ENCODE measurements around the gene DLAT. TPM values are rescaled to one million over a fixed set of nuclear protein-coding genes. Genes with fewer than 3 reads are reported as not detected.

DLAT gene
- total and polyA plus RNA-seq, 2 experiments from 2014 or later = 31.8 to 66.5 TPM

DNA sequence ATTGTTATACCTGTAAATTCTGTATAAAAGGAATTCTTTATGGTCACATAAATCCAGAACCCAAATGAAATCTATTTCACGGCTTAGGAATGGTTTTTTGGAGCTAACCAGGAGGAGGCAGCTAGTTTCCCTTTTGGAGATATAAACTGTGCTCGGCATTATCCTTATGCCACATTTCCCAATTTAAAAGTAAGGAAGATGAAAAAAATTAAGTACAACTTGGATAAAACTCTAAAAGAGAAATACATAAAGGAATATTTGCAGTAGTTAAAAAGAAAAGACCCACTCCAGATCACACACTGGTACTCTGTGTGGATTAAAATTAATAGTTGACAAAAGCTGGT lies 17.7 kb downstream of the DLAT start:
- ATAC-seq = no peak

More for the DNA sequence above, 17.7 kb downstream of the DLAT start:
- DNase-seq (ENCODE audit: low spot score) = no peak
- no peaks in the 10 kb centered on the region for H3K27me3 Mint-ChIP-seq (ENCODE audit: insufficient read depth, low read depth, poor library complexity)
- peaks cover 75% of the 10 kb centered on the region for H3K36me3 Mint-ChIP-seq (ENCODE audit: low read depth)
- H3K27ac Mint-ChIP-seq = no peak overlapping the region
- Histone ChIP-seq H3K79me2 (replicated peaks; ENCODE audit: insufficient read depth) (peaks cover 27% of the 10 kb centered on the region), H3K9me2 (ENCODE audit: insufficient read depth) (no peaks in the 10 kb centered on the region), H3K27ac (ENCODE audit: low read depth) (no peak overlapping the region), H3K4me3 (no peak overlapping the region), H3K4me2 (no peak overlapping the region), H2AFZ (no peak overlapping the region), H4K20me1 (replicated peaks; ENCODE audit: insufficient read depth) (peaks cover 24% of the 10 kb centered on the region), H3K4me1 (ENCODE audit: insufficient read depth) (no peaks in the 10 kb centered on the region), H3K36me3 (ENCODE audit: insufficient read depth) (peaks cover 63% of the 10 kb centered on the region), H3K27me3 (ENCODE audit: insufficient read depth) (no peaks in the 10 kb centered on the region), H3F3A (replicated peaks; ENCODE audit: low read depth) (no peaks in the 10 kb centered on the region)
- H3K4me3 Mint-ChIP-seq = no peak overlapping the region
- H3K4me1 Mint-ChIP-seq = no peaks in the 10 kb centered on the region
- no peak for TF ChIP-seq CREB1 (CRISPR knock-in tag; IDR thresholded peaks at IDR 0.05; ENCODE audit: low read depth)
- no peak for TF ChIP-seq EZH2phosphoT487 (IDR thresholded peaks at IDR 0.05; ENCODE audit: unreplicated experiment)
- TF ChIP-seq ZNF114 (CRISPR knock-in tag; IDR thresholded peaks at IDR 0.05) = no peak
- TF ChIP-seq STAT1 (IDR thresholded peaks at IDR 0.05; ENCODE audit: unreplicated experiment) = no peak
- TF ChIP-seq, protein P1, sequence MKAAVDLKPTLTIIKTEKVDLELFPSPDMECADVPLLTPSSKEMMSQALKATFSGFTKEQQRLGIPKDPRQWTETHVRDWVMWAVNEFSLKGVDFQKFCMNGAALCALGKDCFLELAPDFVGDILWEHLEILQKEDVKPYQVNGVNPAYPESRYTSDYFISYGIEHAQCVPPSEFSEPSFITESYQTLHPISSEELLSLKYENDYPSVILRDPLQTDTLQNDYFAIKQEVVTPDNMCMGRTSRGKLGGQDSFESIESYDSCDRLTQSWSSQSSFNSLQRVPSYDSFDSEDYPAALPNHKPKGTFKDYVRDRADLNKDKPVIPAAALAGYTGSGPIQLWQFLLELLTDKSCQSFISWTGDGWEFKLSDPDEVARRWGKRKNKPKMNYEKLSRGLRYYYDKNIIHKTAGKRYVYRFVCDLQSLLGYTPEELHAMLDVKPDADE (IDR thresholded peaks at IDR 0.05) = no peak
- TF ChIP-seq EZH2 (IDR thresholded peaks at IDR 0.05; ENCODE audit: low read depth, unreplicated experiment) = no peak
- TF ChIP-seq ZNF331 (CRISPR knock-in tag; IDR thresholded peaks at IDR 0.05; ENCODE audit: low read depth) = no peak
- TF ChIP-seq, protein P2, sequence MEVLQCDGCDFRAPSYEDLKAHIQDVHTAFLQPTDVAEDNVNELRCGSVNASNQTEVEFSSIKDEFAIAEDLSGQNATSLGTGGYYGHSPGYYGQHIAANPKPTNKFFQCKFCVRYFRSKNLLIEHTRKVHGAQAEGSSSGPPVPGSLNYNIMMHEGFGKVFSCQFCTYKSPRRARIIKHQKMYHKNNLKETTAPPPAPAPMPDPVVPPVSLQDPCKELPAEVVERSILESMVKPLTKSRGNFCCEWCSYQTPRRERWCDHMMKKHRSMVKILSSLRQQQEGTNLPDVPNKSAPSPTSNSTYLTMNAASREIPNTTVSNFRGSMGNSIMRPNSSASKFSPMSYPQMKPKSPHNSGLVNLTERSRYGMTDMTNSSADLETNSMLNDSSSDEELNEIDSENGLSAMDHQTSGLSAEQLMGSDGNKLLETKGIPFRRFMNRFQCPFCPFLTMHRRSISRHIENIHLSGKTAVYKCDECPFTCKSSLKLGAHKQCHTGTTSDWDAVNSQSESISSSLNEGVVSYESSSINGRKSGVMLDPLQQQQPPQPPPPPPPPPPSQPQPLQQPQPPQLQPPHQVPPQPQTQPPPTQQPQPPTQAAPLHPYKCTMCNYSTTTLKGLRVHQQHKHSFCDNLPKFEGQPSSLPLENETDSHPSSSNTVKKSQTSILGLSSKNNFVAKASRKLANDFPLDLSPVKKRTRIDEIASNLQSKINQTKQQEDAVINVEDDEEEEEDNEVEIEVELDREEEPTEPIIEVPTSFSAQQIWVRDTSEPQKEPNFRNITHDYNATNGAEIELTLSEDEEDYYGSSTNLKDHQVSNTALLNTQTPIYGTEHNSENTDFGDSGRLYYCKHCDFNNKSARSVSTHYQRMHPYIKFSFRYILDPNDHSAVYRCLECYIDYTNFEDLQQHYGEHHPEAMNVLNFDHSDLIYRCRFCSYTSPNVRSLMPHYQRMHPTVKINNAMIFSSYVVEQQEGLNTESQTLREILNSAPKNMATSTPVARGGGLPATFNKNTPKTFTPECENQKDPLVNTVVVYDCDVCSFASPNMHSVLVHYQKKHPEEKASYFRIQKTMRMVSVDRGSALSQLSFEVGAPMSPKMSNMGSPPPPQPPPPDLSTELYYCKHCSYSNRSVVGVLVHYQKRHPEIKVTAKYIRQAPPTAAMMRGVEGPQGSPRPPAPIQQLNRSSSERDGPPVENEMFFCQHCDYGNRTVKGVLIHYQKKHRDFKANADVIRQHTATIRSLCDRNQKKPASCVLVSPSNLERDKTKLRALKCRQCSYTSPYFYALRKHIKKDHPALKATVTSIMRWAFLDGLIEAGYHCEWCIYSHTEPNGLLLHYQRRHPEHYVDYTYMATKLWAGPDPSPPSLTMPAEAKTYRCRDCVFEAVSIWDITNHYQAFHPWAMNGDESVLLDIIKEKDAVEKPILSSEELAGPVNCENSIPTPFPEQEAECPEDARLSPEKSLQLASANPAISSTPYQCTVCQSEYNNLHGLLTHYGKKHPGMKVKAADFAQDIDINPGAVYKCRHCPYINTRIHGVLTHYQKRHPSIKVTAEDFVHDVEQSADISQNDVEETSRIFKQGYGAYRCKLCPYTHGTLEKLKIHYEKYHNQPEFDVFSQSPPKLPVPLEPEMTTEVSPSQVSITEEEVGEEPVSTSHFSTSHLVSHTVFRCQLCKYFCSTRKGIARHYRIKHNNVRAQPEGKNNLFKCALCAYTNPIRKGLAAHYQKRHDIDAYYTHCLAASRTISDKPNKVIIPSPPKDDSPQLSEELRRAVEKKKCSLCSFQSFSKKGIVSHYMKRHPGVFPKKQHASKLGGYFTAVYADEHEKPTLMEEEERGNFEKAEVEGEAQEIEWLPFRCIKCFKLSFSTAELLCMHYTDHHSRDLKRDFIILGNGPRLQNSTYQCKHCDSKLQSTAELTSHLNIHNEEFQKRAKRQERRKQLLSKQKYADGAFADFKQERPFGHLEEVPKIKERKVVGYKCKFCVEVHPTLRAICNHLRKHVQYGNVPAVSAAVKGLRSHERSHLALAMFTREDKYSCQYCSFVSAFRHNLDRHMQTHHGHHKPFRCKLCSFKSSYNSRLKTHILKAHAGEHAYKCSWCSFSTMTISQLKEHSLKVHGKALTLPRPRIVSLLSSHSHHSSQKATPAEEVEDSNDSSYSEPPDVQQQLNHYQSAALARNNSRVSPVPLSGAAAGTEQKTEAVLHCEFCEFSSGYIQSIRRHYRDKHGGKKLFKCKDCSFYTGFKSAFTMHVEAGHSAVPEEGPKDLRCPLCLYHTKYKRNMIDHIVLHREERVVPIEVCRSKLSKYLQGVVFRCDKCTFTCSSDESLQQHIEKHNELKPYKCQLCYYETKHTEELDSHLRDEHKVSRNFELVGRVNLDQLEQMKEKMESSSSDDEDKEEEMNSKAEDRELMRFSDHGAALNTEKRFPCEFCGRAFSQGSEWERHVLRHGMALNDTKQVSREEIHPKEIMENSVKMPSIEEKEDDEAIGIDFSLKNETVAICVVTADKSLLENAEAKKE (CRISPR knock-in tag; IDR thresholded peaks at IDR 0.05) = no peak
- TF ChIP-seq, protein P3, sequence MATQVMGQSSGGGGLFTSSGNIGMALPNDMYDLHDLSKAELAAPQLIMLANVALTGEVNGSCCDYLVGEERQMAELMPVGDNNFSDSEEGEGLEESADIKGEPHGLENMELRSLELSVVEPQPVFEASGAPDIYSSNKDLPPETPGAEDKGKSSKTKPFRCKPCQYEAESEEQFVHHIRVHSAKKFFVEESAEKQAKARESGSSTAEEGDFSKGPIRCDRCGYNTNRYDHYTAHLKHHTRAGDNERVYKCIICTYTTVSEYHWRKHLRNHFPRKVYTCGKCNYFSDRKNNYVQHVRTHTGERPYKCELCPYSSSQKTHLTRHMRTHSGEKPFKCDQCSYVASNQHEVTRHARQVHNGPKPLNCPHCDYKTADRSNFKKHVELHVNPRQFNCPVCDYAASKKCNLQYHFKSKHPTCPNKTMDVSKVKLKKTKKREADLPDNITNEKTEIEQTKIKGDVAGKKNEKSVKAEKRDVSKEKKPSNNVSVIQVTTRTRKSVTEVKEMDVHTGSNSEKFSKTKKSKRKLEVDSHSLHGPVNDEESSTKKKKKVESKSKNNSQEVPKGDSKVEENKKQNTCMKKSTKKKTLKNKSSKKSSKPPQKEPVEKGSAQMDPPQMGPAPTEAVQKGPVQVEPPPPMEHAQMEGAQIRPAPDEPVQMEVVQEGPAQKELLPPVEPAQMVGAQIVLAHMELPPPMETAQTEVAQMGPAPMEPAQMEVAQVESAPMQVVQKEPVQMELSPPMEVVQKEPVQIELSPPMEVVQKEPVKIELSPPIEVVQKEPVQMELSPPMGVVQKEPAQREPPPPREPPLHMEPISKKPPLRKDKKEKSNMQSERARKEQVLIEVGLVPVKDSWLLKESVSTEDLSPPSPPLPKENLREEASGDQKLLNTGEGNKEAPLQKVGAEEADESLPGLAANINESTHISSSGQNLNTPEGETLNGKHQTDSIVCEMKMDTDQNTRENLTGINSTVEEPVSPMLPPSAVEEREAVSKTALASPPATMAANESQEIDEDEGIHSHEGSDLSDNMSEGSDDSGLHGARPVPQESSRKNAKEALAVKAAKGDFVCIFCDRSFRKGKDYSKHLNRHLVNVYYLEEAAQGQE (IDR thresholded peaks at IDR 0.05; ENCODE audit: unreplicated experiment) = no peak
- no peak for TF ChIP-seq POLR2AphosphoS5 (IDR thresholded peaks at IDR 0.05; ENCODE audit: low read depth)
- no peak for TF ChIP-seq NANOG (IDR thresholded peaks at IDR 0.05; ENCODE audit: borderline replicate concordance)
- TF ChIP-seq, protein P4, sequence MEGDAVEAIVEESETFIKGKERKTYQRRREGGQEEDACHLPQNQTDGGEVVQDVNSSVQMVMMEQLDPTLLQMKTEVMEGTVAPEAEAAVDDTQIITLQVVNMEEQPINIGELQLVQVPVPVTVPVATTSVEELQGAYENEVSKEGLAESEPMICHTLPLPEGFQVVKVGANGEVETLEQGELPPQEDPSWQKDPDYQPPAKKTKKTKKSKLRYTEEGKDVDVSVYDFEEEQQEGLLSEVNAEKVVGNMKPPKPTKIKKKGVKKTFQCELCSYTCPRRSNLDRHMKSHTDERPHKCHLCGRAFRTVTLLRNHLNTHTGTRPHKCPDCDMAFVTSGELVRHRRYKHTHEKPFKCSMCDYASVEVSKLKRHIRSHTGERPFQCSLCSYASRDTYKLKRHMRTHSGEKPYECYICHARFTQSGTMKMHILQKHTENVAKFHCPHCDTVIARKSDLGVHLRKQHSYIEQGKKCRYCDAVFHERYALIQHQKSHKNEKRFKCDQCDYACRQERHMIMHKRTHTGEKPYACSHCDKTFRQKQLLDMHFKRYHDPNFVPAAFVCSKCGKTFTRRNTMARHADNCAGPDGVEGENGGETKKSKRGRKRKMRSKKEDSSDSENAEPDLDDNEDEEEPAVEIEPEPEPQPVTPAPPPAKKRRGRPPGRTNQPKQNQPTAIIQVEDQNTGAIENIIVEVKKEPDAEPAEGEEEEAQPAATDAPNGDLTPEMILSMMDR (conservative IDR thresholded peaks at IDR 0.05; ENCODE audit: low read depth in 2 of 2) = no peak
- no peaks in the 10 kb centered on the region for H3K9me3 Mint-ChIP-seq
